Measurements from ENCODE around the gene MTUS2. TPM values are rescaled to one million over a fixed set of nuclear protein-coding genes. Genes with fewer than 3 reads are reported as not detected.

MTUS2 gene
- total and polyA plus RNA-seq, 7 experiments from 2014 or later: 0.05 to 0.83 TPM; not detected in 5

DNA sequence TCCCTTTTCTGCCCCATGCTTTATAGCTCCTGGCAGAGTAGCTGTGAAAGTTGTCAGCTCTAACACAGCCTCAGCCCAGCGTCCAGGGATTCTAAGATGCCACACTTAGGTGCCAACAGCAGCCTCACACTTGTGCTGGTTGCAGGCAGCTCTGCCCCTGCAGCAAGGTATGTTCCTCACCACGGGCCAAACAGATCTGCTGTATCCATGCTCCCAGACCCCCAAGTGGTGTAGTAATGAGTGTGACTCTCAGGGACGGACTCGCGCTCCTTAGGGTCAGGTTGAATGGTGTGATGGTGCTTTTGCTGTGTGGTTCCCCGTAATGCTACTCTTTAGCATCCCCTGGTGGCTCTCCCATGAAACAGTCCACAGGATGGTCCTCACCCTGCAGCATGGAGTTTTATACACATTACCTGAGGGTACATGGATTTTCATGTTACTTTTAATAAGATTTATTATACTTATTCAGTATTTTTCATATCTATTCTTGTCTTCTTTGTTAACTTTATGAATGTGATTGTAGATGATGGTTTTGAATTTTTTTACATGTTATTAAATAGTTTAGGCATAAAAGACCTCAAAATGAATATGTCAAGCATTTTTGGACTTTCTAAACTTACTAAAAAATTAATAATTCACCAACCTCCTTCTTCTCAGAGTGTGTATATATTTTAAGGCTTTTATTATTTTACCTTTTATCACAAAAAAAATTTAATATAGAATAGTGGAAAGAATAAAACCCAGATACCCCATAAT lies 542.9 kb downstream of the MTUS2 start:
- peaks cover 7 to 25% (median 11%) of the 10 kb centered on the region in 5 donors for H3K27me3 Mint-ChIP-seq
- peaks cover 0 to 4% (median 0%) of the 10 kb centered on the region in 7 donors for H3K4me1 Mint-ChIP-seq
- CTCF ChIA-PET: interaction anchor here (1.0 kb wide), 1 partner anchor 543 kb away, joined by 3 read pairs; the partner anchor contains the start of gene MTUS2
- Histone ChIP-seq H3K27ac (ENCODE audit: low read depth, low read length) (no peak overlapping the region), H3K27me3 (ENCODE audit: control insufficient read depth in 2 of 2, insufficient read depth in 2 of 2, low read length in 2 of 2) (no peaks in the 10 kb centered on the region), H3K9me3 (ENCODE audit: control insufficient read depth in 2 of 3, low read length in 3 of 3) (no peaks in the 10 kb centered on the region), H3K36me3 (ENCODE audit: control insufficient read depth in 2 of 3, insufficient read depth in 3 of 3, low read length in 3 of 3) (no peaks in the 10 kb centered on the region), H3K4me3 (ENCODE audit: low read length) (no peak overlapping the region), H3K4me1 (ENCODE audit: control insufficient read depth in 2 of 2, insufficient read depth in 2 of 2, low read length in 2 of 2) (no peaks in the 10 kb centered on the region)
- ATAC-seq: peak; percentile 83
- DNase-seq: peak in 5 of 9 donors; percentile 7 to 25 (median 16)
- H3K27ac Mint-ChIP-seq: no peak overlapping the region
- intact Hi-C loops (cut with micrococcal nuclease): loop anchor here (1.0 to 10.0 kb wide), 4 partner anchors 282 to 1998 kb away; partner anchors contain the start of gene MTUS2 (in 1 of the 2)
- POLR2A ChIA-PET: no interaction called here
- H3K9me3 Mint-ChIP-seq: peaks cover 0 to 2% (median 0%) of the 10 kb centered on the region in 11 donors
- no peaks in the 10 kb centered on the region for H3K36me3 Mint-ChIP-seq
- peak overlapping the region in 7 of 10 donors; percentile 5 to 51 (median 20) for H3K4me3 Mint-ChIP-seq

DNA sequence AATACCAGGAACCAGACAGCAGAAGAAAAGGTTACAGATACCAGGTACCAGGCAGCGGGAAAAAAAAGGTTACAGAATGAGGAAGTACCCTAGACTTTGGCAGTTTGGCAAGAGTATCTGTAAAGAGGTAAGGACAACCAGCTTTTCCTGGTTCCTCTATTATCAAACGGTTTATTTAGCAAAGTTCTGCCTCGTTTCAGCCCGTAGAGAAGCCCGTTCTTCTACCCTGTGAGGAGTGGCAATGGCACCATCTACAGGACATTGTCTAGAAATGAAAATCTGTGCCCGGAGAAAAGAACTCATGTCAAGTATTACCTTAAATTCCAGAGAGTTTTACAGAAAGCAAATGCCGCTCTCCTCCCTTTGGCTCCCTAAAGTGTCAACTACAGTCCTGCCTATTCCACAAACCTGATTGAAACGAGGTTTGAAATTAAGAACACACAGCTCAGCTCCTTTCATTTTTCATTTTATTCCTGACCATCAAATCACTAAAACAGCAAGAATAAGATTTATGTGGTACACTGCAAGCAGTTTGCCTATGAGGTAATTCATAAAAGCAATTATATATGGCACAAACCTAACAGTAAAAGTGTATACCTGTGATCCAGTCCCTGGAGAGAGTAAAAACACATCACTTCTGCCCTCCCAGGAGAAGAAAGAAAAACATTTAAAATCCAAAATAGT lies 549.1 kb downstream of the MTUS2 start:
- H3K36me3 ChIP-seq (ENCODE audit: control insufficient read depth in 2 of 3, insufficient read depth in 3 of 3, low read length in 3 of 3): no peaks in the 10 kb centered on the region
- no peaks in the 10 kb centered on the region for H3K9me3 ChIP-seq (ENCODE audit: control insufficient read depth in 2 of 3, low read length in 3 of 3)
- DNase-seq: no peak
- peaks cover 0 to 7% (median 4%) of the 10 kb centered on the region in 11 donors for H3K9me3 Mint-ChIP-seq
- no peak overlapping the region for H3K27ac Mint-ChIP-seq
- ChIA-PET POLR2A (no interaction called here), CTCF (interaction anchor here (0.6 kb wide), 1 partner anchor 293 kb away, joined by 3 read pairs; no protein-coding TSS in a partner anchor)
- intact Hi-C loops (cut with micrococcal nuclease): loop anchor here in 1 of 2 donors (10.0 kb wide), 1 partner anchor 2004 kb away; no protein-coding TSS in a partner anchor
- H3K27me3 ChIP-seq (ENCODE audit: control insufficient read depth in 2 of 2, insufficient read depth in 2 of 2, low read length in 2 of 2): no peaks in the 10 kb centered on the region
- peak; percentile 56 for ATAC-seq
- no peak overlapping the region for H3K4me3 ChIP-seq (ENCODE audit: low read length)
- peaks cover 0 to 4% (median 0%) of the 10 kb centered on the region in 7 donors for H3K4me1 Mint-ChIP-seq
- H3K27me3 Mint-ChIP-seq: peaks cover 8 to 31% (median 17%) of the 10 kb centered on the region in 5 donors
- H3K4me3 Mint-ChIP-seq: peak overlapping the region in 1 of 10 donors; percentile 57
- H3K36me3 Mint-ChIP-seq: no peaks in the 10 kb centered on the region
- H3K27ac ChIP-seq (ENCODE audit: low read depth, low read length): no peak overlapping the region
- no peaks in the 10 kb centered on the region for H3K4me1 ChIP-seq (ENCODE audit: control insufficient read depth in 2 of 2, insufficient read depth in 2 of 2, low read length in 2 of 2)

DNA sequence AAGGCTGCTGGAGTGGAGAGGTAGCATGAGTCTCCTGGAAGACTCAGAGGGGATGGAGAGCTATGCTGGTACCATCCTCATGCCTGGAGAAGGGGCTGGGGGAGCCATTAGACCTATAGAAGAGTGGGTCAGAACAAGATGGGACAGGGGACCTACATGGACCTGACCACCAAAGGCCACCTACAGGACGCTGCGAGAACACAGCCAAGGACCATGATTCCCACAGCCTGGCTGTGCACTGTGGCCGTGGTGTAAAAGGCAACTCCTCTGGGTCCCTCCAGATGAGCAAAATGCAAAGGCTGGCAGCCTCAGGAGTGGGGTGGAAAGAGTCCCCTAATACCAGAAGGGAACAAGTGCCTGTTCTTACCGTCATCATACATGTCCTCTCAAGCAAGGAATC lies 559.1 kb downstream of the MTUS2 start:
- Histone ChIP-seq H3K4me3 (ENCODE audit: low read length) (no peak overlapping the region), H3K27ac (ENCODE audit: low read depth, low read length) (no peak overlapping the region), H3K36me3 (ENCODE audit: control insufficient read depth in 2 of 3, insufficient read depth in 3 of 3, low read length in 3 of 3) (no peaks in the 10 kb centered on the region), H3K27me3 (ENCODE audit: control insufficient read depth in 2 of 2, insufficient read depth in 2 of 2, low read length in 2 of 2) (no peaks in the 10 kb centered on the region), H3K4me1 (ENCODE audit: control insufficient read depth in 2 of 2, insufficient read depth in 2 of 2, low read length in 2 of 2) (no peaks in the 10 kb centered on the region), H3K9me3 (ENCODE audit: control insufficient read depth in 2 of 3, low read length in 3 of 3) (no peaks in the 10 kb centered on the region)
- DNase-seq (no peak), ATAC-seq (no peak)
- ChIA-PET CTCF (no interaction called here), POLR2A (no interaction called here)
- intact Hi-C loops (cut with micrococcal nuclease): no loop called here
- Mint-ChIP-seq H3K4me1 (no peaks in the 10 kb centered on the region), H3K27ac (no peak overlapping the region), H3K4me3 (no peak overlapping the region), H3K9me3 (peaks cover 0 to 15% (median 4%) of the 10 kb centered on the region in 11 donors), H3K36me3 (no peaks in the 10 kb centered on the region), H3K27me3 (peaks cover 2 to 16% (median 12%) of the 10 kb centered on the region in 5 donors)

DNA sequence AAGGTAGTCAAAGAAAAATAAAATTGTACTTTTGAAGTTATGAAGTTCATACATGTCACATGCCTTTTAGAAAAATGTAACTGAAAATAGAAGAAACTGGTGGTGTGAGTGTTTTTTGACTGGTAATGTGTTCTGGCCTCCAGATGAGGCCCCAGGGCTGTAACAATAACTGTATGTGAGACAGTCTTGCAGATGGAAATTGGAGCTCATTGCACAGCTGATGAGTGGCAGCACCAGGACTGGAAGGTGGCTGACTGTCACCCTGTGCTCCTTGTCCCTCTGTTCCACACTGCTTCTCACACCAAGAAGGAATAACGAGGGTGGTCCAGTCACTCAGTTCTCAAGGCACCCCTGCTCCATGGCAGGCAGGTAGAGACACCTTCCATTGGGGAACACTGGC lies 559.7 kb downstream of the MTUS2 start:
- H3K9me3 ChIP-seq (ENCODE audit: control insufficient read depth in 2 of 3, low read length in 3 of 3): no peaks in the 10 kb centered on the region
- H3K9me3 Mint-ChIP-seq: peaks cover 0 to 15% (median 4%) of the 10 kb centered on the region in 11 donors
- no peaks in the 10 kb centered on the region for H3K36me3 Mint-ChIP-seq
- CTCF ChIA-PET: no interaction called here
- no peak overlapping the region for H3K4me3 Mint-ChIP-seq
- no peaks in the 10 kb centered on the region for H3K27me3 ChIP-seq (ENCODE audit: control insufficient read depth in 2 of 2, insufficient read depth in 2 of 2, low read length in 2 of 2)
- H3K27ac Mint-ChIP-seq: no peak overlapping the region
- no peaks in the 10 kb centered on the region for H3K4me1 Mint-ChIP-seq
- H3K4me3 ChIP-seq (ENCODE audit: low read length): no peak overlapping the region
- no peaks in the 10 kb centered on the region for H3K4me1 ChIP-seq (ENCODE audit: control insufficient read depth in 2 of 2, insufficient read depth in 2 of 2, low read length in 2 of 2)
- DNase-seq: no peak
- H3K27me3 Mint-ChIP-seq: peaks cover 2 to 16% (median 12%) of the 10 kb centered on the region in 5 donors
- intact Hi-C loops (cut with micrococcal nuclease): no loop called here
- POLR2A ChIA-PET: no interaction called here
- H3K27ac ChIP-seq (ENCODE audit: low read depth, low read length): no peak overlapping the region
- no peak for ATAC-seq
- H3K36me3 ChIP-seq (ENCODE audit: control insufficient read depth in 2 of 3, insufficient read depth in 3 of 3, low read length in 3 of 3): no peaks in the 10 kb centered on the region

DNA sequence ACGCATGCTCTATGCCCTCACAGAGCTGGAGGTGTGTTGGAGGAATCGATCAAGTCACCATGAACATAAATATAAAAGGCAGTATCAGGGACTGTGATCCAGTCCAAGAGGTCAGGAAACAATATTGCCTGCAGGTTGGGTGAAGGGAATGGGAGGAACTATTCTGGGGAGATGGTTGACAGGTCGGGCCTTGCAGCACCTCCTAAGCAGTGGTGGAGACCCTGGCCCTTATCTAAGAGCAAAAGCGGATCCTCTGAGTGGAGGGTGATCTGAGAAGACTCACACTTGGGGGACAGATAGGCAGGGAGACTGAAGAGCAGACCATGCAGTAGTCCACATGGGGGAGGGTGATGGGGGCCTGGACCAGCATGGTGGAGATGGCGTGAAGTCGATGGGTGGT lies 561.9 kb downstream of the MTUS2 start:
- ChIA-PET CTCF (no interaction called here), POLR2A (no interaction called here)
- no peaks in the 10 kb centered on the region for H3K9me3 ChIP-seq (ENCODE audit: control insufficient read depth in 2 of 3, low read length in 3 of 3)

DNA sequence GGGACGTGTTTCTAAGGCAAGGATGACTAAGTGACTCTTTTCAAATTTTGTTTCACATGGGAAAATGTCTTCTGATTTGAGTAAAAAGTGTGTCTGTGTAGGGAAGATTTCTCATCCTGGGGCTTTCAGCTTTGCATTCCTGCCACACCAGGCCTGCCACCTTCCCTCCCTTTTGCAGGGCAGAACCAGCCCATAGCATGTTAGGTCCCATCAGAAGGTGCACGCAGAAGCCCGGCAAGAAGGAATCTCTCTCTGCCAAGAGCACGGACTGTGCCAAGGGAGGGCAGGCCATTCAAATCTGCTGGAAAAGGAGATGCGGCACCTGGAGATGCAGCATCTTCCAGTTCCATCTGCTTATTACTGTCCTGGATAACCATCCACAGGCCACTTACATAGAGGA lies 563.3 kb downstream of the MTUS2 start:
- H3K27me3 ChIP-seq (ENCODE audit: control insufficient read depth in 2 of 2, insufficient read depth in 2 of 2, low read length in 2 of 2): no peaks in the 10 kb centered on the region
- ChIA-PET POLR2A (no interaction called here), CTCF (no interaction called here)
- H3K27ac ChIP-seq (ENCODE audit: low read depth, low read length): no peak overlapping the region
- no peak for DNase-seq
- H3K9me3 ChIP-seq (ENCODE audit: control insufficient read depth in 2 of 3, low read length in 3 of 3): no peaks in the 10 kb centered on the region
- H3K36me3 ChIP-seq (ENCODE audit: control insufficient read depth in 2 of 3, insufficient read depth in 3 of 3, low read length in 3 of 3): no peaks in the 10 kb centered on the region
- H3K4me1 ChIP-seq (ENCODE audit: control insufficient read depth in 2 of 2, insufficient read depth in 2 of 2, low read length in 2 of 2): no peaks in the 10 kb centered on the region
- Mint-ChIP-seq H3K36me3 (no peaks in the 10 kb centered on the region), H3K27me3 (peaks cover 0 to 16% (median 7%) of the 10 kb centered on the region in 5 donors), H3K4me1 (no peaks in the 10 kb centered on the region), H3K4me3 (no peak overlapping the region), H3K9me3 (peaks cover 0 to 9% (median 3%) of the 10 kb centered on the region in 11 donors), H3K27ac (no peak overlapping the region)
- H3K4me3 ChIP-seq (ENCODE audit: low read length): no peak overlapping the region
- ATAC-seq: no peak
- intact Hi-C loops (cut with micrococcal nuclease): no loop called here

More for the DNA sequence above, 561.9 kb downstream of the MTUS2 start:
- H3K4me3 Mint-ChIP-seq: no peak overlapping the region
- H3K9me3 Mint-ChIP-seq: peaks cover 0 to 15% (median 4%) of the 10 kb centered on the region in 11 donors
- ATAC-seq (no peak), DNase-seq (no peak)
- no peaks in the 10 kb centered on the region for H3K36me3 Mint-ChIP-seq
- Histone ChIP-seq H3K36me3 (ENCODE audit: control insufficient read depth in 2 of 3, insufficient read depth in 3 of 3, low read length in 3 of 3) (no peaks in the 10 kb centered on the region), H3K27ac (ENCODE audit: low read depth, low read length) (no peak overlapping the region), H3K27me3 (ENCODE audit: control insufficient read depth in 2 of 2, insufficient read depth in 2 of 2, low read length in 2 of 2) (no peaks in the 10 kb centered on the region), H3K4me3 (ENCODE audit: low read length) (no peak overlapping the region), H3K4me1 (ENCODE audit: control insufficient read depth in 2 of 2, insufficient read depth in 2 of 2, low read length in 2 of 2) (no peaks in the 10 kb centered on the region)
- intact Hi-C loops (cut with micrococcal nuclease): no loop called here
- H3K4me1 Mint-ChIP-seq: no peaks in the 10 kb centered on the region
- peaks cover 0 to 16% (median 12%) of the 10 kb centered on the region in 5 donors for H3K27me3 Mint-ChIP-seq
- no peak overlapping the region for H3K27ac Mint-ChIP-seq
